Gastroesophageal sphincter (tissue), 4 donors: ENCODE results near the gene SEZ6L. TPM values are rescaled to one million over a fixed set of nuclear protein-coding genes. Genes with fewer than 3 reads are reported as not detected.

Experiments
- ATAC-seq: fragments of 150-250 bp; one replicate; pipeline ENCODE4 v1.9.1; 2016; ENCODE audit warnings: mild to moderate bottlenecking, moderate library complexity
- H3K27ac ChIP-seq, 4 donors: fragments of 200-600 bp; sonication (generic) in 3 of 4; 1 replicate in 3 of 4; 2 replicates in 1 of 4; pipeline ENCODE4 v1.5.1; 2016 to 2019
- H3K27me3 ChIP-seq: fragments of 200-600 bp; sonication (generic); one replicate; pipeline ENCODE4 v1.5.1; 2019
- H3K36me3 ChIP-seq, 2 donors: fragments of 200-600 bp; sonication (generic); one replicate each; pipeline ENCODE4 v1.5.1; 2019; ENCODE audit warnings: control low read depth in 1 of 2
- H3K4me1 ChIP-seq, 3 donors: fragments of 200-600 bp; sonication (generic); 1 replicate in 2 of 3; 2 replicates in 1 of 3; pipeline ENCODE4 v1.5.1; 2016 to 2019; ENCODE audit warnings: control low read depth in 2 of 3
- H3K4me3 ChIP-seq, 2 donors: fragments of 200-600 bp; sonication (generic); one replicate each; pipeline ENCODE4 v1.5.1; 2019; ENCODE audit warnings: mild to moderate bottlenecking in 1 of 2, moderate library complexity in 1 of 2
- H3K9me3 ChIP-seq, 3 donors: fragments of 200-600 bp; sonication (generic); one replicate each; pipeline ENCODE4 v1.5.1; 2017 to 2019; ENCODE audit warnings: control low read depth in 2 of 3
- CTCF ChIP-seq, 4 experiments: fragments of 200-600 bp in 2 of 4; fragments of 450-650 bp in 2 of 4; sonication (generic) in 1 of 4; IDR thresholded peaks; one replicate each; pipeline ENCODE4 v1.5.1; 2017 to 2019; ENCODE audit warnings: antibody characterized with exemption in 4 of 4, mild to moderate bottlenecking in 2 of 4, moderate library complexity in 2 of 4
- EP300 ChIP-seq: sonication (generic); formaldehyde crosslinking; IDR thresholded peaks from one replicate; pipeline ENCODE4 v1.6.1; 2017; ENCODE audit warnings: antibody characterized with exemption, mild to moderate bottlenecking
- POLR2A ChIP-seq, 2 donors: fragments of 450-650 bp; IDR thresholded peaks; one replicate each; pipeline ENCODE4 v1.6.1; 2017; ENCODE audit warnings: antibody characterized with exemption in 2 of 2, mild to moderate bottlenecking in 2 of 2, moderate library complexity in 1 of 2
- POLR2AphosphoS5 ChIP-seq: sonication (generic); formaldehyde crosslinking; IDR thresholded peaks from one replicate; pipeline ENCODE4 v1.6.1; 2017; ENCODE audit warnings: antibody characterized with exemption
- WGBS, 2 donors: methylation state at CpG; one replicate each; pipeline ENCODE4 v1.1.5; 2018; ENCODE audit warnings: low coverage in 1 of 2; 5-methylcytosine and 5-hydroxymethylcytosine counted together
- total RNA-seq, 4 donors: library from RNA; depleted of rRNA; stranded (reverse); fragments of >200 nt; gene quantifications; one replicate each; pipeline ENCODE4 v1.1.0, GENCODE V29; 2016

The SEZ6L gene
- total RNA-seq, 4 donors from 2014 or later = 0.12 to 0.47 (median 0.28) TPM

DNA sequence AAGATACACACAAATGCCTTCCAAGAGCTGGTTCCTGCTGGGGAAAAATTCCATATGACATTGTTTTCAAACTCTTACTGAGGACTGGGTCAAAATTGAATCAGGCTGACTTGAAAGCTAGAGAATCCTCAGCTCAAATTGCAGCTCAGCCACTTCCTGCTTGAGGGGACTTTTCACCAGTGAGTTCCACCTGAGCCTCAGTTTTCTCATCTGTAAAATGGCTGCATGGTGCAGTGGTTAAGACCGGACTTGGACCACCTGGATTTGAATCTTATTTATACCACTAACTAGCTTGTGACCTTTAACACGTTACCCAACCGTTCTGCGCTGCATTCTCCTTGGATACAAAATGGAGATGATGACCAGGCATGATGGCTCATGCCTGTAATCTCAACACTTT, 189.9 kb downstream of the SEZ6L start:
- H3K4me1 ChIP-seq = peaks cover 0 to 9% (median 2%) of the 10 kb centered on the region in 3 donors
- no peak overlapping the region for H3K27ac ChIP-seq
- no peaks in the 10 kb centered on the region for H3K36me3 ChIP-seq
- H3K4me3 ChIP-seq = no peak overlapping the region
- ATAC-seq = no peak
- TF ChIP-seq POLR2A (IDR thresholded peaks at IDR 0.05) (no peak), POLR2AphosphoS5 (no peak), CTCF (IDR thresholded peaks at IDR 0.05) (no peak), EP300 (no peak)
- H3K27me3 ChIP-seq = peaks cover 81% of the 10 kb centered on the region
- WGBS, 2 donors = 88 to 93% methylated on average over 3 to 4 of the region's 4 CpGs
- H3K9me3 ChIP-seq = no peaks in the 10 kb centered on the region

DNA sequence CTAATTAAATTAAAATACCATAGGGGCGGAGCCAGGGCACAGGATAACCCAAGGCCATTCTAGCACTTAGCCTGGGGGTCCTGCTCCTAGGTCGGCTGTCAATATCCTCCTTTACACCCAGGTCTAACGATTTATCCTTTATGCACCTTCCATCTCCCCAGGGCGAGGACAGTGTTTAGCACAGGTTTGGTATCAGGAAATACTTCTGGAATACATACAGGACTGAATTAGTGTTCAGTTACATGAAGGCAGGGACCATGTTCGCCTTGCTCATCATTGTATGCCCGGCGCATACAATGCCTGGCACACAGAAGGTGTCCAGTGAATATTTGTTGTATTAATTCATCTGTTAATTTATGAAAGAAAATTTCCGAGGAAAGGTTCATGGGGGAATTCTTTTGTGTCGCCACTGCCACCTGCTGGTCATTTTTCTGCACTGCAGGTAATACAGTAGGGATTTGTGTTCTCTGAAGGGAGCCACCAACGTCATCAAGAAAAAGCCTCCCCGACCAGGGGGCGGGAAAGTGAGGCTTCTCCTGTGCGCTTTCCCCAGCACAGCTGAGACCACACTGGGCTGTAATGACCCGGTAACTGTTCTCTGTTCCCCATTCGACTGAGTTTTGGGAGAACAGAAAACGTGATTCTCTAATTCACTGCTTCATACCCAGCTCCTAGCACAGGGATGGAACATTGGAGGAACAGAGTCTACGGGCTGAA, 191.1 kb downstream of the SEZ6L start:
- Histone ChIP-seq H3K4me3 (no peak overlapping the region), H3K27ac (no peak overlapping the region), H3K9me3 (no peaks in the 10 kb centered on the region), H3K27me3 (peaks cover 70% of the 10 kb centered on the region), H3K4me1 (peaks cover 0 to 9% (median 2%) of the 10 kb centered on the region in 3 donors), H3K36me3 (no peaks in the 10 kb centered on the region)
- ATAC-seq = peak; percentile 66
- no peak for TF ChIP-seq EP300
- TF ChIP-seq CTCF (IDR thresholded peaks at IDR 0.05) = peak; percentile 75 to 95 (median 86)
- WGBS, 2 donors = 7 to 16% methylated on average over 5 to 15 of the region's 17 CpGs

DNA sequence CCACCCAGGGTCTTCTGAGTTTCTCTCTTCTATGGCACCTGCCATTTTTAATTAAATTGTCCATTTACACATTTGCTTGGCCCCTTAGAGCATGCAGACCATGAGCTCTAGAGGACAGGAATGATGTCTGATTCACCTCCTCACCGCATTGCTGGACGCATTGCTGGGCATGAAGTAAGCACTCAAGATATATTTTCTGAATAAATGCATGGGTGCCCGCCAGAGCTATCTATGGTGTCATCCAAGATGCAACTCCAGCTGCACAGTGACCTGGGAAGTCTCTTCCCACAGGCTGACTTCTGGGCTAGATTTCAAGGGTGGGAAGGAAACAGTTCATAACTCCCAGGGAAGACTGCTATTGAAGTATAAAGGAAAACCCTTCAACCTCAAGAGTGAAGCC, 193.2 kb downstream of the SEZ6L start:
- WGBS, 2 donors = 82% methylated on average over 2 of the region's 3 CpGs; no CpG with 5 or more reads in 1 of the 2 donors
- no peak for ATAC-seq
- no peaks in the 10 kb centered on the region for H3K36me3 ChIP-seq
- H3K27ac ChIP-seq = no peak overlapping the region
- peaks cover 0 to 9% (median 2%) of the 10 kb centered on the region in 3 donors for H3K4me1 ChIP-seq
- no peak overlapping the region for H3K4me3 ChIP-seq
- no peaks in the 10 kb centered on the region for H3K9me3 ChIP-seq
- no peak for TF ChIP-seq CTCF (IDR thresholded peaks at IDR 0.05)
- no peak for TF ChIP-seq EP300
- TF ChIP-seq POLR2AphosphoS5 = no peak
- no peak for TF ChIP-seq POLR2A (IDR thresholded peaks at IDR 0.05)
- peaks cover 69% of the 10 kb centered on the region for H3K27me3 ChIP-seq

- Histone ChIP-seq H3K4me3 (no peak overlapping the region), H3K27ac (no peak overlapping the region), H3K36me3 (no peaks in the 10 kb centered on the region), H3K27me3 (peaks cover 71% of the 10 kb centered on the region), H3K4me1 (peaks cover 0 to 9% (median 2%) of the 10 kb centered on the region in 3 donors), H3K9me3 (no peaks in the 10 kb centered on the region)
- 27 to 46% methylated on average over 8 to 12 of the region's 12 CpGs for WGBS, 2 donors
- TF ChIP-seq POLR2AphosphoS5 (no peak), CTCF (IDR thresholded peaks at IDR 0.05) (peak in 3 of 4 experiments; percentile 35 to 66 (median 50)), EP300 (no peak), POLR2A (IDR thresholded peaks at IDR 0.05) (no peak)
- no peak for ATAC-seq
These were observed 195.1 kb downstream of the SEZ6L start for GRCh38 chr22:26364066-26365015.
